Kidney glomerular epithelial cell (primary cell): ENCODE data around the gene KIF6.
"Not testable (repeated sequence)": the region's sequence is repeated elsewhere in the genome, so short reads cannot be mapped to it uniquely, and the experiment has no call there.

ENCODE experiments used
- DNase-seq: peaks from one replicate; lab custom pipeline; 2025; lab: John Stamatoyannopoulos, UW

The KIF6 gene

DNA sequence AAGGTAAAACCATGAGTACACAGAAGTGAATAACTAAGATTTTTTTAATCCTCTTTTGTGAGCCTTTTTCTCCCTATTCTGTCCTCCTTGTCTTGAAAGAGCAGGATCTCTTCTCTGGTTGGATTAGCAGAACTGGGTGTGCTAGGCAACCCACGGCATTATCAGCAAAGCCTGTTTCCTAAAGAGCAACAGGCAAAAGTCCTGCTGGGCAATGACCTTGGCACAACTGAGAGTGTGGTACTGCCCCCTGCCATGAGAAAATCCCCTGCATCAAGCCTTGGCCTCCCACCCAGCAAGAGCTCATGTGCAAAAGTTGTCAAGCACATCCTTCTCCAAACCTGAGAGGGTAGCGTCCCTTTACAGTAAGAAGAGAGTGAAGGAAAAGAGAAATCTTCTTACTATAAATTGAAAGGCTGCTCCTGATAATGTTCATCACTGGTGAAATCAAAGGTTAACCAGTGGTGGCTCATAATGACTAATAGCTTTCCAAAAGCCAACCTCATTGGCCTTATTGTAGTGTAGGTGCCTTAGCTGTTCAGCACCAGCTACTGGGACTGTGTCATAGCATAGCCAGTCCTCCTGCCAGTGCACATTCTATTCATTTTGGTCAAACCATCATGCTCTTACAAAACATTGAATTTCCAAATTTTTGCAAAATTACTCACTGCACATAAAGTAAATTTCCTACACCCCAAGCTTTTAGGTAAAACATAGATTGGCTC, 17.1 kb downstream of the KIF6 start:
- no peak for DNase-seq

- DNase-seq = no peak
Observed at GRCh38 chr6:39706819-39707335, 18.3 kb downstream of the KIF6 start.

DNA sequence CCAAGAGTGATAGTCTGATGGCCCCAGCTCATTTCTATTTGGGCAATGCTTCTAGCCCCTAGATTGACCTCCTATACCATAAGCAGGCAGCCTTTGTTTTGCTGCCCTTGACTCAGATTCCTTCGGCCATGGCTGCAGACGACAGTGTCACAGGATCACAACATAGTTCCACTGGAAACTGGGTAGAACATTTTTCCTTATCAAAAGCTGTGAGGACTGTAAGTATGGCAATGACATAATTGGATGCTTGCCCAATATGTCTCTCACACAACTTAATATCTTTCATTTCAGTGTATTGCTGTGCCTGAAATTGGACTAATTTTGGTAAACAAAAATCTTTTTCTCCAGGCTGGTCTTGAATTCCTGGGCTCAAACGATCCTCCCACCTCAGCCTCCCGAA, 22.9 kb downstream of the KIF6 start:
- DNase-seq = no peak

DNA sequence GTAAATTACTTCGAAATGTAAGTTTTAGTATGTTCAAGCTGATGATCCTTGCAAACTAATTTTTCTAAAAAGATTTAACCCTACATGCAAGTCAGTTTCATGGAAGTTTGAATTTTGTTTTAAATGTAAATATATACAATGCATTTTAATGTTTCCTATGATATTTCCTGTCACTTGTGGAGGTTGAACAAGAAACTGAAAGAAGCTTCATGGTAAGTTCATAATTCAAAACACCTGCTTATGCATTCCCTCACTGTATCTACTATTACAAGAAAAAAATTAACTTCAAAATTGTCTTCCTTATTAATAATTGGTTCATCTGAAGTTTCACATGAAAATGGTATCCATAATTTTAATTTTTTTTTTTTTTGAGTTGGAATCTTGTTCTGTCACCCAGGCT, 24.8 kb downstream of the KIF6 start:
- DNase-seq = no peak

- no peak for DNase-seq
Observed at GRCh38 chr6:39698789-39699188, 26.4 kb downstream of the KIF6 start.

DNA sequence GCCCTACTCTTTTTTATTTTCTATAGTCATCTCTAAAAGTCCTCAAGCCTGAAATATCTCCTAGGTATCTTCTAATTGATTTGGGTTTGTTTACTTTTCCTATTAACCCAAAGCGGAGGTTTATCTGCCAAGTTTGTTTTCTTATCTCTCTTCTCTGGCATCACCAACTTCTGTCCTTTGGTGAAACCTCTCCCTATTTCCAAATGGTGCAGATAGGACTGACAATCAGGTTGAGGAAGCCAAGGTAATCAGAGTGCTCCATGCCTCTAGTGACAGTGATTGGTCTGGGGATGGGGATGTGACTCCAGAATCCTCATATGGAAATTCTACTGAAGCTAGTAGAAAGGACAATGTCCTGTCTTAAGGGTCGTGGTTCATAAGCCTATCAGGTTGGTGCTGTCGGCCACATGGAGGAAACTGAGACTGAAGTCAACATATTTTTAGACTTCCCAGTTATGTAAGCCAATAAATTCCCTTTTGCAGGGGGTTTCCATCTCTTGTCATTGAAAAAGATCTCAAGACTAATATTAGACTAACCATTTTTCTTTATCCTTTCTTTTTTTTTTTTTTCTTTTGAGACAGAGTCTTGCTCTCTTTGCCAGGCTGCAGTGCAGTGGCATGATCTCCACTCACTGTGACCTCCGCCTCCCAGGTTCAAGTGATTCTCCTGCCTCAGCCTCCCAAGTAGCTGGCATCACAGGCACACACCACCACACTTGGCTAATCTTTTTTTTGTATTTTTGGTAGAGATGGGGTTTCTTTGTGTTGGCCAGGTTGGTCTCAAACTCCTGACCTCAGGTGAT, 28.0 kb downstream of the KIF6 start:
- no peak for DNase-seq

DNA sequence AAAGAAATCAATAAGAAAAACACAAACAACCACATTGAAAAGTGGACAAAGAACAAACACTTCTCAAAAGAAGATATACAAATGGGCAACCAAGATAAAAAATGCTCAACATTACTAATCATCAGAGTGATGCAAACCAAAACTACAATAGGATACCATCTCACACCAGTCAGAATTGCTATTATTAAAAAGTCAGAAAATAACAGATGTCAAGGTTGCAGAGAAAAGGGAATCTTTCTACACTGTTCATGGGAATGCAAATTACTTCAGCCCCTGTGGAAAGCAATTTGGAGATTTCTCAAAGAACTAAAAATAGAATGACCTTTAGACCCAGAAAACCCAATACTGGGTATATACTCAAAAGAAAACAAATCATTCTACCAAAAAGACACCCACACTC, 29.8 kb downstream of the KIF6 start:
- DNase-seq = no peak

GRCh38 chr6:39693206-39693605, 32.0 kb downstream of the KIF6 start:
- DNase-seq = no peak

DNA sequence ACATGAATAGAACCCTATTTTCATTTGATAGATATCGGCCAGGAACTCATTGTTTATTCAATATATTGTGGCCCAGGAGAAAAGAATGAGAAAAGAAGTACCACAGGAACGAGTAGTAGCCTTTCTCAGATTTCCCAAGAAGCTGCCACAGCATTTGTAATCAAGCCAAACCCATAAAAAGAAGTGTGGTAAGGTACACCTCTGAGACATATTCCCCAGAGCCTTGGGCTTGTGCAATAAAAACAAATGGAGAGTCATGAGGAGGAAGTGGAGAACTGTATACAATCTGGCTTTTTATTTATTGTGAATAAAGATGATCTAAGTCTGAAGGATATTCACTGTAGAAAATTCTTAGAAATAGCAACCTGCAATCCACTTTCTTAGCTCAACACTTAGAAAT, 36.7 kb downstream of the KIF6 start:
- no peak for DNase-seq

GRCh38 chr6:39686976-39687375, 38.2 kb downstream of the KIF6 start:
- no peak for DNase-seq

GRCh38 chr6:39685938-39686337, 39.3 kb downstream of the KIF6 start:
- DNase-seq = no peak

- no peak for DNase-seq
Observed at GRCh38 chr6:39685489-39685826, 39.8 kb downstream of the KIF6 start.

- DNase-seq = no peak
Observed at GRCh38 chr6:39684790-39685488, 40.3 kb downstream of the KIF6 start.

DNA sequence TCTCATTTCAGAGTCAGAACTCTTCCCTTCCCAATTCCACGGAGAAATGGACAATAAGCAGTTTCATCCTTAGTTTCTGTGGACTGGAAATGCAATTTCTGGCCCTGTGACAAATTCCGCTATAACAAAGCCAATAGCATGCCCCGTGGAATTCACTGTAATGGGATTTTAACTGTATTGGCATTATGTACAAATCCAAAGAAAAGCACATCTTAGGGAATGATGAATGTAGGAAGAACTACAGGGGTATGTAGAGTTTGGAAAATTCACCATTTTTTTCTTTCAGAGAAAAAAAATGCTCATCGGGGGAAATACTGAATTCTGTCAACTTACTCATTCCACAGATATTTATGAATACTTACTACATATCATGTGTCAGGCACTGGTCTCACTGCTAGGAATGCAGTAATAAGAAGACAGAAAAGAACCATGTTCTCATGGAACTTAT, 43.5 kb downstream of the KIF6 start:
- DNase-seq = no peak

GRCh38 chr6:39678914-39679313, 46.3 kb downstream of the KIF6 start:
- DNase-seq = no peak

DNA sequence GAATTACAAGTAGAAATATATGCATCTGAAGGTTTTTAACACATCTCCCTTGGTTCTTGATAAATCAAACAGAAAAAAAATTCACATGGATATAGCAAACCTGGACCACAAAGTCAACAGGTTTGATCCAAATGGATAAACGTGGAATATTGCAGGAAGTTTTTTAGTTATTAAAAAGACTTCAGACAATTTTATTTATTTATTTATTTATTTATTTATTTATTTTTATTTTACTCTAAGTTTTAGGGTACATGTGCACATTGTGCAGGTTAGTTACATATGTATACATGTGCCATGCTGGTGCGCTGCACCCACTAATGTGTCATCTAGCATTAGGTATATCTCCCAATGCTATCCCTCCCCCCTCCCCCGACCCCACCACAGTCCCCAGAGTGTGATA, 47.9 kb downstream of the KIF6 start:
- not testable (repeated sequence) for DNase-seq

- no peak for DNase-seq
Observed at GRCh38 chr6:39670519-39670918, 54.7 kb downstream of the KIF6 start.

- no peak for DNase-seq
Observed at GRCh38 chr6:39669973-39670342, 55.2 kb downstream of the KIF6 start.

- DNase-seq = no peak
Observed at GRCh38 chr6:39669207-39669972, 55.8 kb downstream of the KIF6 start.

DNA sequence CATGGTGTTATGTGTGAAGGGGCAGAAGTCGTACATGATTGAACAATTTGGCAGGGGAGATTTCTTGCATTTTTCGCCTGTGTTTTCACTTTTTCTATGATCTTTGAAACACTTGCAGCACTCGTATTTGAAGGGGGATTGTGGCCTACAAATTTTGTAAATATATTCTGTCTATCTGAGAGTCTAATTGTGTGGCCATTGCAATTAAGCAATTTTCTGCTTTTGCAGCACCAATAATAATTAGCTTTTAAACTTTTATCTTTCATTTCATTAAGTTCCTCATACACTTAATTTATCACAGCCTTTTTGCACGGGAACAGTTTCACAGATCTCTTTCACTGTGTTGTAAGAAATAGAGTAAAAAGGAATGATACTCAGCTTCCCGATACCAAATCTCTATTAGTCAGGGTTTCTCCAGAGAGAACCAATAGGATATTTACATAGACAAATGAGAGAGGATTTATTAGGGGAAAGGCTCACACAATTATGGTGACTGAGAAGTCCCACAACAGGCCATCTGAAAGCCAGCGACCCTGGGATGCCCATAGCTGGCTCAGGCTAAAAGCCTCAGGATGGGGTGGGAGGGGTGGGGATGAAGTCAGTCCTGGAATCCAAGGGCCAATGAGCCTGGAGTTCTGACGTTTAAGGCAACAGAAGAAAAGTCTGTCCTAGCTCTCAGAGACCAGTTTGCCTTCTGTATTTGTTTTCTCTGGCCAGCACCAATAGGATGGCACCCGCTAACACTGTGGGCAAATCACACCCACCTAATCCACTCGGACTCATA, 58.3 kb downstream of the KIF6 start:
- DNase-seq = no peak

DNA sequence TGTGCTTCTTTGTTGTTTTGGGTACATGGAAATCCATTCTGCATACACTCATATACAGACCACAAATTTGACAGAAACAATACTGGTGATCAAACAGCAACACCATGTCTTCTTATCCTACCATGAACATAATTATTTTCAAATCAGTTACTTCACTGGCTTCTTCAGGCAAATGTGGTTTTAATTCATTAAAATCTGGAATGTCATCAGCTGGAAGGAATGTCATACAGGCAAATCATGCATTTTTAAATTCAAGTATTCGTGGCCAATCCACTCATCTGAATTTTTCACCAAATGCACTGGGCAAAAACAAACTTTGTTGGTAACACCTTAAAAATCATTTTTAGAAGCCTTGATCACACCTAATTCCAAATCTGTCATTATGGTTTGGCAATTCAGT, 59.3 kb downstream of the KIF6 start:
- DNase-seq = no peak
